ENCODE measurements around the gene KSR2. TPM values are rescaled to one million over a fixed set of nuclear protein-coding genes. Genes with fewer than 3 reads are reported as not detected.

The KSR2 gene
- total RNA-seq, 1 experiment from 2014 or later, result 0.02 TPM

GRCh38 chr12:117743761-117744160 is 225.0 kb downstream of the KSR2 start:
- Mint-ChIP-seq H3K4me3 (ENCODE audit: unreplicated experiment) (no peak overlapping the region), H3K27me3 (ENCODE audit: insufficient read depth, unreplicated experiment) (no peaks in the 10 kb centered on the region), H3K27ac (ENCODE audit: low read depth, unreplicated experiment) (no peak overlapping the region), H3K9me3 (ENCODE audit: unreplicated experiment) (no peaks in the 10 kb centered on the region), H3K4me1 (ENCODE audit: insufficient read depth, unreplicated experiment) (no peaks in the 10 kb centered on the region), H3K36me3 (ENCODE audit: insufficient read depth, unreplicated experiment) (no peaks in the 10 kb centered on the region)
- BruUV-seq (replicated peaks), result no TSS peak
- ChIA-PET POLR2A (no interaction called here), CTCF (no interaction called here)
- TF ChIP-seq CTCF (IDR thresholded peaks at IDR 0.05; ENCODE audit: unreplicated experiment), result no peak
- DNase-seq (ENCODE audit: unreplicated experiment), result no peak
- intact Hi-C loops (cut with micrococcal nuclease), result no loop called here

- Mint-ChIP-seq H3K27ac (ENCODE audit: low read depth, unreplicated experiment) (no peak overlapping the region), H3K36me3 (ENCODE audit: insufficient read depth, unreplicated experiment) (no peaks in the 10 kb centered on the region), H3K4me3 (ENCODE audit: unreplicated experiment) (no peak overlapping the region), H3K27me3 (ENCODE audit: insufficient read depth, unreplicated experiment) (no peaks in the 10 kb centered on the region), H3K9me3 (ENCODE audit: unreplicated experiment) (no peaks in the 10 kb centered on the region), H3K4me1 (ENCODE audit: insufficient read depth, unreplicated experiment) (no peaks in the 10 kb centered on the region)
- no peak for DNase-seq (ENCODE audit: unreplicated experiment)
- POLR2A ChIA-PET, result interaction anchor here (0.6 kb wide), 1 partner anchor 16 kb away, joined by 3 read pairs; no protein-coding TSS in a partner anchor
- no peak for TF ChIP-seq CTCF (IDR thresholded peaks at IDR 0.05; ENCODE audit: unreplicated experiment)
- no TSS peak for BruUV-seq (replicated peaks)
- CTCF ChIA-PET, result no interaction called here
- intact Hi-C loops (cut with micrococcal nuclease), result no loop called here
Observed at GRCh38 chr12:117742721-117743120, 226.1 kb downstream of the KSR2 start.

- ChIA-PET CTCF (no interaction called here), POLR2A (interaction anchor here (0.7 kb wide), 1 partner anchor 10 kb away, joined by 5 read pairs; no protein-coding TSS in a partner anchor)
- Mint-ChIP-seq H3K27ac (ENCODE audit: low read depth, unreplicated experiment) (no peak overlapping the region), H3K27me3 (ENCODE audit: insufficient read depth, unreplicated experiment) (no peaks in the 10 kb centered on the region), H3K9me3 (ENCODE audit: unreplicated experiment) (no peaks in the 10 kb centered on the region), H3K4me3 (ENCODE audit: unreplicated experiment) (no peak overlapping the region), H3K4me1 (ENCODE audit: insufficient read depth, unreplicated experiment) (no peaks in the 10 kb centered on the region), H3K36me3 (ENCODE audit: insufficient read depth, unreplicated experiment) (no peaks in the 10 kb centered on the region)
- no peak for TF ChIP-seq CTCF (IDR thresholded peaks at IDR 0.05; ENCODE audit: unreplicated experiment)
- no TSS peak for BruUV-seq (replicated peaks)
- intact Hi-C loops (cut with micrococcal nuclease), result loop anchor here (10.0 kb wide), 1 partner anchor 97 kb away; no protein-coding TSS in a partner anchor
- DNase-seq (ENCODE audit: unreplicated experiment), result no peak
Observed at GRCh38 chr12:117738233-117738632, 230.6 kb downstream of the KSR2 start.

GRCh38 chr12:117733549-117733805 is 235.3 kb downstream of the KSR2 start:
- no peaks in the 10 kb centered on the region for H3K4me1 Mint-ChIP-seq (ENCODE audit: insufficient read depth, unreplicated experiment)
- H3K4me3 Mint-ChIP-seq (ENCODE audit: unreplicated experiment), result no peak overlapping the region
- ChIA-PET POLR2A (no interaction called here), CTCF (interaction anchor here (0.5 to 0.9 kb wide), 3 partner anchors 118 to 1484 kb away, joined by 3 read pairs; no protein-coding TSS in a partner anchor)
- no peaks in the 10 kb centered on the region for H3K27me3 Mint-ChIP-seq (ENCODE audit: insufficient read depth, unreplicated experiment)
- TF ChIP-seq CTCF (IDR thresholded peaks at IDR 0.05; ENCODE audit: unreplicated experiment), result no peak
- H3K9me3 Mint-ChIP-seq (ENCODE audit: unreplicated experiment), result no peaks in the 10 kb centered on the region
- intact Hi-C loops (cut with micrococcal nuclease), result loop anchor here (10.0 kb wide), 1 partner anchor 101 kb away; no protein-coding TSS in a partner anchor
- no TSS peak for BruUV-seq (replicated peaks)
- no peak overlapping the region for H3K27ac Mint-ChIP-seq (ENCODE audit: low read depth, unreplicated experiment)
- no peaks in the 10 kb centered on the region for H3K36me3 Mint-ChIP-seq (ENCODE audit: insufficient read depth, unreplicated experiment)
- DNase-seq (ENCODE audit: unreplicated experiment), result no peak

All from MCF 10A (cell line).